Glutamatergic neuron (in vitro differentiated cells): ENCODE measurements around the gene SYTL4. TPM values are rescaled to one million over a fixed set of nuclear protein-coding genes. Genes with fewer than 3 reads are reported as not detected.

Experiments used
- DNase-seq: peaks from one replicate; pipeline ENCODE4 v3.0.0; 2022
- H3K27ac Mint-ChIP-seq: one replicate; pipeline ENCODE4 v1.8.0; 2020; ENCODE audit warnings: mild to moderate bottlenecking, mixed read lengths, inconsistent platforms; ENCODE audit not compliant: unreplicated experiment
- H3K27me3 Mint-ChIP-seq: one replicate; pipeline ENCODE4 v1.8.0; 2020; ENCODE audit warnings: mild to moderate bottlenecking, moderate library complexity, mixed read lengths, inconsistent platforms; ENCODE audit not compliant: unreplicated experiment
- H3K36me3 Mint-ChIP-seq: one replicate; pipeline ENCODE4 v1.8.0; 2020; ENCODE audit warnings: mild to moderate bottlenecking, mixed read lengths, inconsistent platforms; ENCODE audit not compliant: unreplicated experiment
- H3K4me1 Mint-ChIP-seq: one replicate; pipeline ENCODE4 v1.8.0; 2020; ENCODE audit warnings: mild to moderate bottlenecking, low read depth, mixed read lengths, inconsistent platforms; ENCODE audit not compliant: unreplicated experiment
- H3K4me3 Mint-ChIP-seq: one replicate; pipeline ENCODE4 v1.8.0; 2020; ENCODE audit warnings: mild to moderate bottlenecking, mixed read lengths, inconsistent platforms; ENCODE audit not compliant: unreplicated experiment
- H3K9me3 Mint-ChIP-seq: one replicate; pipeline ENCODE4 v1.8.0; 2020; ENCODE audit warnings: mild to moderate bottlenecking, moderate library complexity, mixed read lengths, inconsistent platforms; ENCODE audit not compliant: unreplicated experiment
- total RNA-seq: library from RNA; stranded (reverse); fragmentation: NEBNext Ultra II Directional; extraction: Animal tissue kit (Norgen Biotek cat#: 25700); gene quantifications from one replicate; pipeline ENCODE4 v1.2.1, GENCODE V29; 2021; ENCODE audit not compliant: unreplicated experiment
- TF ChIP-seq, protein P1 (sequence below): fragments of 200-600 bp; sonication (generic); IDR thresholded peaks from one replicate; pipeline ENCODE4 v1.5.0; 2021; ENCODE audit not compliant: partially characterized antibody, unreplicated experiment

SYTL4 gene
- total RNA-seq, 1 donor from 2014 or later = 0.25 TPM

DNA sequence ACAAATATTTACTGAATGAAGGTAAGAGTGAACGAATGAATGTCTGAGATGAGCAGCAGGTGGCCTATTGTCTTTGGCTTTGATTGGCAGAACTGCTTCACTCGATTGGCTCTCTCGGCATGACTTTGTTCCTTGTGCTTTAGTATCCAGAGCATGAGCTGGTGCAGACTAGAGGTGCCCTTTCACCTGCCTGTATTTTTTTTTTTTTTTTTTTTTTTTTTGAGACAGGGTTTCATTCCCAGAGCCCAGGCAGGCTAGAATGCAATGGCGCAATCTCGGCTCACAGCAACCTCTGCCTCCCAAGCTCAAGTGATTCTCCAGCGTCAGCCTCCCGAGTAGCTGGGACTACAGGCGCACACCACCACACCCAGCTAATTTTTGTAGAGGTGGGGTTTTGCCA, 49.0 kb downstream of the SYTL4 start:
- TF ChIP-seq, protein P1, sequence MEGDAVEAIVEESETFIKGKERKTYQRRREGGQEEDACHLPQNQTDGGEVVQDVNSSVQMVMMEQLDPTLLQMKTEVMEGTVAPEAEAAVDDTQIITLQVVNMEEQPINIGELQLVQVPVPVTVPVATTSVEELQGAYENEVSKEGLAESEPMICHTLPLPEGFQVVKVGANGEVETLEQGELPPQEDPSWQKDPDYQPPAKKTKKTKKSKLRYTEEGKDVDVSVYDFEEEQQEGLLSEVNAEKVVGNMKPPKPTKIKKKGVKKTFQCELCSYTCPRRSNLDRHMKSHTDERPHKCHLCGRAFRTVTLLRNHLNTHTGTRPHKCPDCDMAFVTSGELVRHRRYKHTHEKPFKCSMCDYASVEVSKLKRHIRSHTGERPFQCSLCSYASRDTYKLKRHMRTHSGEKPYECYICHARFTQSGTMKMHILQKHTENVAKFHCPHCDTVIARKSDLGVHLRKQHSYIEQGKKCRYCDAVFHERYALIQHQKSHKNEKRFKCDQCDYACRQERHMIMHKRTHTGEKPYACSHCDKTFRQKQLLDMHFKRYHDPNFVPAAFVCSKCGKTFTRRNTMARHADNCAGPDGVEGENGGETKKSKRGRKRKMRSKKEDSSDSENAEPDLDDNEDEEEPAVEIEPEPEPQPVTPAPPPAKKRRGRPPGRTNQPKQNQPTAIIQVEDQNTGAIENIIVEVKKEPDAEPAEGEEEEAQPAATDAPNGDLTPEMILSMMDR = no peak
- no peak for DNase-seq
- Mint-ChIP-seq H3K9me3 (peaks cover 1% of the 10 kb centered on the region), H3K27me3 (peaks cover 2% of the 10 kb centered on the region), H3K36me3 (no peaks in the 10 kb centered on the region), H3K4me1 (no peaks in the 10 kb centered on the region), H3K27ac (no peak overlapping the region), H3K4me3 (no peak overlapping the region)

GRCh38 chrX:100681599-100681998, 50.3 kb downstream of the SYTL4 start:
- TF ChIP-seq, protein P1 = no peak
- DNase-seq = no peak
- H3K36me3 Mint-ChIP-seq = no peaks in the 10 kb centered on the region
- H3K27me3 Mint-ChIP-seq = peaks cover 2% of the 10 kb centered on the region
- no peak overlapping the region for H3K4me3 Mint-ChIP-seq
- H3K4me1 Mint-ChIP-seq = no peaks in the 10 kb centered on the region
- H3K27ac Mint-ChIP-seq = no peak overlapping the region
- peaks cover 4% of the 10 kb centered on the region for H3K9me3 Mint-ChIP-seq

GRCh38 chrX:100680756-100681155, 51.2 kb downstream of the SYTL4 start:
- TF ChIP-seq, protein P1 = no peak
- H3K27ac Mint-ChIP-seq = no peak overlapping the region
- no peaks in the 10 kb centered on the region for H3K36me3 Mint-ChIP-seq
- DNase-seq = no peak
- H3K27me3 Mint-ChIP-seq = peaks cover 2% of the 10 kb centered on the region
- peaks cover 4% of the 10 kb centered on the region for H3K9me3 Mint-ChIP-seq
- no peak overlapping the region for H3K4me3 Mint-ChIP-seq
- no peaks in the 10 kb centered on the region for H3K4me1 Mint-ChIP-seq

DNA sequence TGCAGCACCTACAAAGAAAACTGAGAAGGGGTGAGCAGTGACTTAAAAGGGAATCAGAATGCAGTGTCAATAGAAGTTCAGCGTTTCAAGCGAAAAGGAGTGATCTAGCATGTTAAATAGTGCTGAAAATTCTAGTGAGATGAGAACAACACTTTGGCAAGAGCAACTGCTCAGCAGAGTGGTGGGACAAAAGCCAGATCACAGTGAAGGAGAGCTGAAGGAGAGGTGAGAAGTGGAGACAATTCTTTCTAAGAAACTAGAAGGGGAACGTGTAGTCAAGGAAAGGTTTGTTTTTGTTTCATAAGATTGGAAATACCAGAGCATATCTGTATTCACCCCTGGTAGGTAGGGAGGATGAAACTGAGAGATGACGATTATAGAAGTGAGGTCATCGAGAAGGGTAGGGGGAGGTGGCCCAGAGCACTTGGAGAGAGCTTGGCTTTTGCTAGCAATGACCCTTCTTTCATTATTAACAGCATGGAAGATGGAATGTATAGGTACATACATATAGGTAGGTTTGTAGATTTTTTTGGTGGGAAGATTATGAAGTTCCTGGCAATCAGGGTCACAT, 54.2 kb downstream of the SYTL4 start:
- TF ChIP-seq, protein P1 = no peak
- Mint-ChIP-seq H3K27ac (no peak overlapping the region), H3K27me3 (peaks cover 2% of the 10 kb centered on the region), H3K4me1 (no peaks in the 10 kb centered on the region), H3K36me3 (no peaks in the 10 kb centered on the region), H3K9me3 (peaks cover 4% of the 10 kb centered on the region), H3K4me3 (no peak overlapping the region)
- DNase-seq = no peak

DNA sequence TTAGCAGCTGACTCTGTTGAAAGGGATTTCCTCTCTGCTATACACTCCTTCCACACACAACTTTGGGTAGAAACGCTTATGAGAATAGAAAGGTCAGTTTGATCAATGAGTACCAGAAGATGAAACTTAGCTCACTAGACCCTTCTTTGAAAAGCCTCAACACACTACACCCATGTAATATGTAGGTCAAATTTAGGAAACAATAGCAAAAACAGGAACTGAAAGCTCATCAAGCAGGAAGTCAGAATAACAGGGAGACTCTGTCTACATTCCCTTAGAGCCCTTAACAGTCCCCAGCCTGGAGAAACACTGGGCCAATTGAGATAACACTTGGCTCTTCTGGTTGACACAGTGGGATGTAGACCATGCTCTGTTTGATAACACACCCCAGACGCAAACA, 57.2 kb downstream of the SYTL4 start:
- H3K27ac Mint-ChIP-seq = no peak overlapping the region
- peaks cover under 1% of the 10 kb centered on the region for H3K27me3 Mint-ChIP-seq
- no peak overlapping the region for H3K4me3 Mint-ChIP-seq
- peaks cover 3% of the 10 kb centered on the region for H3K9me3 Mint-ChIP-seq
- TF ChIP-seq, protein P1 = no peak
- no peaks in the 10 kb centered on the region for H3K36me3 Mint-ChIP-seq
- DNase-seq = no peak
- no peaks in the 10 kb centered on the region for H3K4me1 Mint-ChIP-seq
